H1 (cell line): Measurements from ENCODE around the gene SLC2A10. TPM values are rescaled to one million over a fixed set of nuclear protein-coding genes. Genes with fewer than 3 reads are reported as not detected.

Experiments
- CTCF ChIA-PET: fragments of 300-600 bp; sonication (Branson Sonifier 250); formaldehyde crosslinking; loops from one replicate; lab custom pipeline; 2021; ENCODE audit not compliant: partially characterized antibody; lab: Charles Lee
- POLR2A ChIA-PET: fragments of 300-600 bp; sonication (Branson Sonifier 250); formaldehyde crosslinking; loops from one replicate; lab custom pipeline; 2021; ENCODE audit warnings: inconsistent platforms; ENCODE audit not compliant: partially characterized antibody; lab: Charles Lee
- DNase-seq, 2 experiments: peaks; one replicate each; pipeline versions ENCODE4 v3.0.0 to v3.0.0-alpha.2; 2010 to 2022; ENCODE audit warnings: low spot score in 2 of 2, low read depth in 1 of 2, mixed read lengths in 1 of 2
- FAIRE-seq: peaks from 2 replicates; lab custom pipeline; 2011; peaks lifted over from hg19 to GRCh38; lab: Jason Lieb, UNC
- H2AFZ ChIP-seq: 2 replicates; pipeline ENCODE4 v1.8.1; 2012; ENCODE audit warnings: low read length, inconsistent platforms
- H2AK5ac ChIP-seq: 2 replicates; pipeline ENCODE4 v1.6.1; 2013; ENCODE audit warnings: low read depth, low read length
- H2BK120ac ChIP-seq: replicated peaks from 2 replicates; pipeline ENCODE3; 2013; ENCODE audit warnings: low read depth, low read length, inconsistent platforms
- H2BK12ac ChIP-seq: 2 replicates; pipeline ENCODE4 v1.6.1; 2013; ENCODE audit warnings: low read depth, low read length
- H2BK15ac ChIP-seq: 2 replicates; pipeline ENCODE4 v1.6.1; 2013; ENCODE audit warnings: low read length
- H2BK20ac ChIP-seq: 2 replicates; pipeline ENCODE4 v1.6.1; 2013; ENCODE audit warnings: low read length
- H2BK5ac ChIP-seq: 2 replicates; pipeline ENCODE4 v1.6.1; 2013; ENCODE audit warnings: low read depth, low read length
- H3K14ac ChIP-seq: 2 replicates; pipeline ENCODE4 v1.6.1; 2013; ENCODE audit warnings: inconsistent platforms; ENCODE audit not compliant: insufficient read length
- H3K18ac ChIP-seq: 2 replicates; pipeline ENCODE4 v1.6.1; 2013; ENCODE audit warnings: low read length; ENCODE audit errors: extremely low read depth
- H3K23ac ChIP-seq: 2 replicates; pipeline ENCODE4 v1.6.1; 2013; ENCODE audit warnings: inconsistent platforms; ENCODE audit not compliant: insufficient read length
- H3K23me2 ChIP-seq: 2 replicates; pipeline ENCODE4 v1.6.1; 2013; ENCODE audit warnings: low read depth, low read length
- H3K27ac ChIP-seq: 2 replicates; pipeline ENCODE4 v1.6.1; 2011; ENCODE audit warnings: low read depth, low read length, inconsistent platforms
- H3K27me3 ChIP-seq, 4 experiments: replicated peaks in 1 of 4; 1 replicate in 1 of 4; 2 replicates in 3 of 4; pipeline versions ENCODE4 v1.6.1 to v1.8.1; 2011 to 2013; ENCODE audit warnings: low read length in 3 of 4, mild to moderate bottlenecking in 3 of 4, inconsistent platforms in 2 of 4, mixed read lengths in 2 of 4, moderate library complexity in 1 of 4; ENCODE audit not compliant: control insufficient read depth in 3 of 4, insufficient read depth in 3 of 4; ENCODE audit errors: extremely low read depth in 1 of 4
- H3K36me3 ChIP-seq, 4 experiments: 2 replicates each; pipeline versions ENCODE4 v1.6.1 to v1.8.1; 2011 to 2013; ENCODE audit warnings: mild to moderate bottlenecking in 4 of 4, low read length in 3 of 4, moderate library complexity in 2 of 4, control low read depth in 1 of 4, inconsistent platforms in 1 of 4; ENCODE audit not compliant: insufficient read depth in 4 of 4, control insufficient read depth in 2 of 4
- H3K4ac ChIP-seq: replicated peaks from 2 replicates; pipeline ENCODE3; 2013; ENCODE audit warnings: low read length, low read depth, mixed read lengths, inconsistent platforms; ENCODE audit not compliant: insufficient read length
- H3K4me1 ChIP-seq, 4 experiments: replicated peaks in 1 of 4; 1 replicate in 1 of 4; 2 replicates in 3 of 4; pipeline versions ENCODE4 v1.6.1 to v1.8.1; 2011 to 2013; ENCODE audit warnings: low read length in 3 of 4, inconsistent platforms in 2 of 4, mixed read lengths in 1 of 4; ENCODE audit not compliant: insufficient read depth in 4 of 4, control insufficient read depth in 3 of 4
- H3K4me2 ChIP-seq, 2 experiments: 2 replicates each; pipeline versions ENCODE4 v1.6.1 to v1.8.1; 2011 to 2013; ENCODE audit warnings: low read depth in 2 of 2, low read length in 2 of 2, control low read depth in 1 of 2, inconsistent platforms in 1 of 2, mild to moderate bottlenecking in 1 of 2; ENCODE audit not compliant: insufficient read depth in 1 of 2
- H3K4me3 ChIP-seq, 4 experiments: fragments of 200-600, 300-600 bp in 1 of 4; sonication (generic), shearing (Covaris generic), sonication (Bioruptor Twin) in 1 of 4; 2 replicates each; pipeline versions ENCODE4 v1.5.1 to v1.8.1; 2011 to 2016; ENCODE audit warnings: low read length in 4 of 4, low read depth in 3 of 4, control low read depth in 2 of 4, inconsistent platforms in 2 of 4, mild to moderate bottlenecking in 2 of 4, mixed read lengths in 1 of 4, moderate library complexity in 1 of 4; ENCODE audit not compliant: insufficient read depth in 2 of 4; ENCODE audit errors: extremely low read depth in 1 of 4
- H3K56ac ChIP-seq: replicated peaks from 2 replicates; pipeline ENCODE3; 2013; ENCODE audit warnings: low read depth, mild to moderate bottlenecking, mixed read lengths, low read length, inconsistent platforms; ENCODE audit not compliant: insufficient read length
- H3K79me1 ChIP-seq: 2 replicates; pipeline ENCODE4 v1.6.1; 2013; ENCODE audit warnings: low read depth, low read length, control low read depth
- H3K79me2 ChIP-seq, 2 experiments: 2 replicates each; pipeline versions ENCODE4 v1.6.1 to v1.8.1; 2012 to 2013; ENCODE audit warnings: low read length in 2 of 2, mild to moderate bottlenecking in 2 of 2, inconsistent platforms in 1 of 2; ENCODE audit not compliant: insufficient read depth in 2 of 2, control insufficient read depth in 1 of 2
- H3K9ac ChIP-seq, 4 experiments: replicated peaks in 1 of 4; 1 replicate in 1 of 4; 2 replicates in 3 of 4; pipeline versions ENCODE4 v1.6.1 to v1.8.1; 2011 to 2013; ENCODE audit warnings: low read depth in 3 of 4, low read length in 3 of 4, control low read depth in 2 of 4, mild to moderate bottlenecking in 2 of 4, moderate library complexity in 2 of 4, inconsistent platforms in 1 of 4; ENCODE audit errors: extremely low read depth in 1 of 4
- H3K9me3 ChIP-seq, 2 experiments: 2 replicates each; pipeline versions ENCODE4 v1.6.1 to v1.8.1; 2012 to 2013; ENCODE audit warnings: mild to moderate bottlenecking in 2 of 2, moderate library complexity in 2 of 2, control low read depth in 1 of 2, inconsistent platforms in 1 of 2, low read depth in 1 of 2, low read length in 1 of 2, mixed read lengths in 1 of 2; ENCODE audit not compliant: insufficient read depth in 2 of 2
- H4K20me1 ChIP-seq, 2 experiments: replicated peaks in 1 of 2; 2 replicates each; pipeline versions ENCODE3 to v1.8.1; 2011 to 2013; ENCODE audit warnings: inconsistent platforms in 2 of 2, low read length in 2 of 2, mild to moderate bottlenecking in 1 of 2; ENCODE audit not compliant: insufficient read depth in 2 of 2, control insufficient read depth in 1 of 2
- H4K5ac ChIP-seq: 2 replicates; pipeline ENCODE4 v1.6.1; 2013; ENCODE audit warnings: low read length, low read depth, mixed read lengths, inconsistent platforms; ENCODE audit not compliant: insufficient read length
- H4K8ac ChIP-seq: 2 replicates; pipeline ENCODE4 v1.8.0; 2013; ENCODE audit warnings: mild to moderate bottlenecking, moderate library complexity, low read length, inconsistent platforms; ENCODE audit not compliant: insufficient read depth; ENCODE audit errors: extremely low read depth
- H4K91ac ChIP-seq: replicated peaks from 2 replicates; pipeline ENCODE3; 2013; ENCODE audit warnings: low read length, mixed read lengths, inconsistent platforms; ENCODE audit not compliant: insufficient read length
- BCL11A ChIP-seq, 2 experiments: IDR thresholded peaks; one replicate each; pipeline ENCODE4 v1.6.1; 2011; ENCODE audit warnings: low read depth in 2 of 2, low read length in 2 of 2, mild to moderate bottlenecking in 2 of 2
- E2F6 ChIP-seq: IDR thresholded peaks from 2 replicates; pipeline ENCODE4 v1.6.1; 2012; ENCODE audit warnings: inconsistent platforms
- EGR1 ChIP-seq: IDR thresholded peaks from 2 replicates; pipeline ENCODE4 v1.6.1; 2011; ENCODE audit warnings: low read depth, low read length, borderline replicate concordance
- EP300 ChIP-seq, 2 experiments: IDR thresholded peaks; 1 replicate in 1 of 2; 2 replicates in 1 of 2; pipeline ENCODE4 v1.6.1; 2011 to 2012; ENCODE audit warnings: low read depth in 2 of 2, low read length in 2 of 2, mild to moderate bottlenecking in 2 of 2, borderline replicate concordance in 1 of 2, inconsistent platforms in 1 of 2, moderate library complexity in 1 of 2
- EZH2 ChIP-seq: fragments of 200-600 bp; sonication (generic); IDR thresholded peaks from 2 replicates; pipeline ENCODE4 v1.7.1; 2012; ENCODE audit warnings: low read depth, mild to moderate bottlenecking, moderate library complexity, low read length, inconsistent platforms; ENCODE audit not compliant: severe bottlenecking
- GABPA ChIP-seq: IDR thresholded peaks from 2 replicates; pipeline ENCODE4 v1.6.1; 2011; ENCODE audit warnings: mild to moderate bottlenecking, low read length, moderate library complexity, borderline replicate concordance; ENCODE audit not compliant: insufficient read depth
- HDAC2 ChIP-seq, 2 experiments: fragments of 300-600 bp in 1 of 2; sonication (generic) in 1 of 2; IDR thresholded peaks; 2 replicates each; pipeline ENCODE4 v1.6.1; 2011 to 2012; ENCODE audit warnings: low read depth in 2 of 2, low read length in 2 of 2, mild to moderate bottlenecking in 2 of 2, moderate library complexity in 2 of 2, borderline replicate concordance in 1 of 2, inconsistent platforms in 1 of 2
- KDM1A ChIP-seq: fragments of 200-600, 300-600 bp; sonication (generic); IDR thresholded peaks from 2 replicates; pipeline ENCODE4 v1.7.1; 2016; ENCODE audit warnings: mild to moderate bottlenecking, low read length, borderline replicate concordance
- KDM4A ChIP-seq: IDR thresholded peaks from one replicate; pipeline ENCODE4 v1.7.1; 2012; ENCODE audit warnings: low read depth, mild to moderate bottlenecking, moderate library complexity, low read length, inconsistent platforms; ENCODE audit not compliant: severe bottlenecking
- NRF1 ChIP-seq: IDR thresholded peaks from 2 replicates; pipeline ENCODE4 v1.6.1; 2011; ENCODE audit warnings: mild to moderate bottlenecking, low read depth, low read length, improper control_type of control experiment
- POU5F1 ChIP-seq: IDR thresholded peaks from 2 replicates; pipeline ENCODE4 v1.6.1; 2011; ENCODE audit warnings: low read depth, mild to moderate bottlenecking, low read length, moderate library complexity
- SRF ChIP-seq: IDR thresholded peaks from 2 replicates; pipeline ENCODE4 v1.6.1; 2011; ENCODE audit warnings: mild to moderate bottlenecking, low read depth, low read length, moderate library complexity
- TAF1 ChIP-seq: IDR thresholded peaks from 2 replicates; pipeline ENCODE4 v1.6.1; 2011; ENCODE audit warnings: mild to moderate bottlenecking, low read depth, low read length
- YY1 ChIP-seq: IDR thresholded peaks from 2 replicates; pipeline ENCODE4 v1.6.1; 2011; ENCODE audit warnings: low read depth, mild to moderate bottlenecking, low read length
- WGBS, 2 experiments: shearing (Covaris generic) in 1 of 2; methylation state at CpG; one replicate each; pipeline versions ENCODE4 v1.1.6 to v1.1.7; 2013 to 2015; ENCODE audit warnings: low lambda C conversion rate in 2 of 2, mixed read lengths in 2 of 2, inconsistent platforms in 1 of 2, low coverage in 1 of 2, missing lambda C conversion rate in 1 of 2; ENCODE audit not compliant: insufficient replicate concordance in 2 of 2, insufficient coverage in 1 of 2, insufficient read length in 1 of 2; ENCODE audit errors: extremely low coverage in 1 of 2, missing lambda C conversion rate in 1 of 2; 5-methylcytosine and 5-hydroxymethylcytosine counted together
- polyA plus RNA-seq, 7 experiments: library from polyadenylated mRNA; depleted of rRNA in 3 of 7; stranded (reverse) in 5 of 7; unstranded in 2 of 7; fragments of >200 nt in 5 of 7; fragments of 200-250 nt in 2 of 7; gene quantifications; 1 replicate in 5 of 7; 2 replicates in 1 of 7; 4 replicates in 1 of 7; pipeline versions ENCODE4 v1.2.1 to v1.2.3, GENCODE V29; 2011 to 2013; ENCODE audit warnings: missing spikeins in 2 of 7, mixed read lengths in 2 of 7
- total RNA-seq: library from RNA; stranded (reverse); fragmentation: NEBNext Ultra II Directional; extraction: Animal tissue kit (Norgen Biotek cat#: 25700); gene quantifications from 2 replicates; pipeline ENCODE4 v1.2.1, GENCODE V29; 2021

Gene SLC2A10
- total and polyA plus RNA-seq, 2 of the 8 experiments (the other 6 are each of a cell fraction or from before 2014, with no cell fraction given) = 9.0 to 9.7 TPM

DNA sequence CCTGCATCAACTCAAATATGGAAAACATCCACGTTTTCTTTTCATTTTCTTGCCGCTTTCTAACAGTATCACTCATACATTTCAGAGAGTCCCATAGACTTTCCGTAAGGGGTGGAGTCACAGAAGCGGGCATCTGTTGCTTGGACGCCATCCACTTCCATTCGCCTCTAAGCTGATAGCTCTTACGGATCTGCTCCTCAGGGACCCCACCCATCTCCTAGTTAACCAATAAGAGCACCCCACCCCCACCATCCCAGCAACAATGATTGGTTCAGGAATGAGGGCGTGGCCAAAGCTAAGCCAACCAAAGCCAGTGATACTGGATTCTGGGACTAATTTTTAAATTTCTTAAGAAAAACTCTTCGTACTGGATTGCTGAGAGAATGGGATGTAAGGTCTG lies 42.4 kb downstream of the SLC2A10 start:
- Histone ChIP-seq H2BK120ac (no peak overlapping the region), H3K23ac (no peak overlapping the region), H2BK5ac (no peak overlapping the region), H4K8ac (no peak overlapping the region), H3K56ac (no peak overlapping the region), H3K4me3 (no peak overlapping the region), H3K18ac (no peak overlapping the region), H2BK15ac (no peak overlapping the region), H3K36me3 (no peaks in the 10 kb centered on the region), H3K9me3 (no peaks in the 10 kb centered on the region), H3K23me2 (no peaks in the 10 kb centered on the region), H3K4ac (no peak overlapping the region), H2BK20ac (no peak overlapping the region), H3K4me2 (no peak overlapping the region), H3K79me2 (no peaks in the 10 kb centered on the region), H2AK5ac (no peak overlapping the region), H3K27ac (no peak overlapping the region), H2BK12ac (no peak overlapping the region), H4K91ac (no peak overlapping the region), H4K20me1 (no peaks in the 10 kb centered on the region), H3K27me3 (no peaks in the 10 kb centered on the region), H3K79me1 (no peaks in the 10 kb centered on the region), H2AFZ (no peak overlapping the region), H3K14ac (no peak overlapping the region), H3K4me1 (no peaks in the 10 kb centered on the region), H3K9ac (no peak overlapping the region), H4K5ac (no peak overlapping the region)
- CTCF ChIA-PET = interaction anchor here (0.7 to 5.0 kb wide), 26 partner anchors 11 to 442 kb away, joined by 3 to 35 read pairs (median 4); no protein-coding TSS in a partner anchor
- WGBS, 2 experiments = 84% methylated on average over 9 of the region's 9 CpGs; no CpG with 5 or more reads in 1 of the 2 experiments
- no peak for TF ChIP-seq GABPA
- no peak for TF ChIP-seq TAF1
- no peak for TF ChIP-seq POU5F1
- TF ChIP-seq SRF = no peak
- TF ChIP-seq HDAC2 (IDR thresholded peaks at IDR 0.05; ENCODE audit: borderline replicate concordance in 1 of 2, low read depth in 2 of 2, low read length in 2 of 2) = no peak
- TF ChIP-seq BCL11A (IDR thresholded peaks at IDR 0.05; ENCODE audit: low read depth in 2 of 2, low read length in 2 of 2) = no peak
- TF ChIP-seq NRF1 = no peak
- no peak for TF ChIP-seq EZH2
- TF ChIP-seq YY1 = no peak
- no peak for TF ChIP-seq EGR1
- TF ChIP-seq E2F6 = no peak
- no peak for TF ChIP-seq KDM1A
- TF ChIP-seq EP300 (IDR thresholded peaks at IDR 0.05; ENCODE audit: borderline replicate concordance in 1 of 2, low read depth in 2 of 2, low read length in 2 of 2) = no peak
- no peak for TF ChIP-seq KDM4A
- FAIRE-seq (no peak), DNase-seq (no peak)
- POLR2A ChIA-PET = no interaction called here
